SJSA1 (cell line): ENCODE data around the gene CLASP2. TPM values are rescaled to one million over a fixed set of nuclear protein-coding genes. Genes with fewer than 3 reads are reported as not detected.
A peak's percentile ranks its signal among the peaks of the same experiment; 100 is the strongest.

Source experiments
- DNase-seq, 2 experiments: peaks; one replicate each; pipeline ENCODE4 v3.0.0-alpha.2; 2015 to 2020; ENCODE audit warnings: low spot score in 2 of 2, low read depth in 1 of 2
- H3K27ac ChIP-seq: fragments of 250-450 bp; sonication (Bioruptor Pico); 2 replicates; pipeline ENCODE4 v1.5.1; 2020; ENCODE audit warnings: mild to moderate bottlenecking, moderate library complexity
- H3K27me3 ChIP-seq: fragments of 250-450 bp; sonication (Bioruptor Pico); replicated peaks from 2 replicates; pipeline ENCODE4 v1.5.1; 2020; ENCODE audit warnings: mild to moderate bottlenecking, moderate library complexity
- H3K36me3 ChIP-seq: fragments of 250-450 bp; sonication (Bioruptor Pico); 2 replicates; pipeline ENCODE4 v1.5.1; 2020; ENCODE audit warnings: mild to moderate bottlenecking
- H3K4me1 ChIP-seq: fragments of 250-450 bp; sonication (Bioruptor Pico); replicated peaks from 2 replicates; pipeline ENCODE4 v1.6.1; 2021; ENCODE audit warnings: mild to moderate bottlenecking
- H3K4me3 ChIP-seq: fragments of 250-450 bp; sonication (Bioruptor Pico); 2 replicates; pipeline ENCODE4 v1.5.1; 2020; ENCODE audit warnings: mild to moderate bottlenecking
- H3K9me3 ChIP-seq: fragments of 250-450 bp; sonication (Bioruptor Pico); replicated peaks from 2 replicates; pipeline ENCODE4 v1.5.1; 2020; ENCODE audit warnings: mild to moderate bottlenecking
- total RNA-seq: library from RNA; depleted of rRNA; stranded (reverse); fragments of >200 nt; shearing (Covaris generic); gene quantifications from 2 replicates; pipeline ENCODE4 v1.2.3, GENCODE V29; 2014

Gene CLASP2
- total RNA-seq, 1 experiment from 2014 or later = 51.2 TPM

- no peak for DNase-seq
- no peaks in the 10 kb centered on the region for H3K9me3 ChIP-seq
- no peaks in the 10 kb centered on the region; the same call in 1 of the 2 replicates for H3K36me3 ChIP-seq
- no peak overlapping the region for H3K4me3 ChIP-seq
- H3K4me1 ChIP-seq = peaks cover 10% of the 10 kb centered on the region
- no peaks in the 10 kb centered on the region for H3K27me3 ChIP-seq
- H3K27ac ChIP-seq = no peak overlapping the region
Measured at GRCh38 chr3:33644582-33644981, 73.5 kb downstream of the CLASP2 start.

- no peak overlapping the region for H3K4me3 ChIP-seq
- no peaks in the 10 kb centered on the region for H3K4me1 ChIP-seq
- no peaks in the 10 kb centered on the region for H3K27me3 ChIP-seq
- no peak overlapping the region for H3K27ac ChIP-seq
- no peaks in the 10 kb centered on the region for H3K9me3 ChIP-seq
- no peak for DNase-seq
- H3K36me3 ChIP-seq = no peaks in the 10 kb centered on the region; the same call in 1 of the 2 replicates
Measured at GRCh38 chr3:33642806-33643205, 75.2 kb downstream of the CLASP2 start.

- H3K36me3 ChIP-seq = no peaks in the 10 kb centered on the region; the same call in 1 of the 2 replicates
- no peaks in the 10 kb centered on the region for H3K27me3 ChIP-seq
- DNase-seq = no peak
- H3K9me3 ChIP-seq = no peaks in the 10 kb centered on the region
- no peak overlapping the region for H3K27ac ChIP-seq
- no peak overlapping the region for H3K4me3 ChIP-seq
- H3K4me1 ChIP-seq = no peaks in the 10 kb centered on the region
Measured at GRCh38 chr3:33639889-33640288, 78.2 kb downstream of the CLASP2 start.

GRCh38 chr3:33637482-33637881 is 80.6 kb downstream of the CLASP2 start:
- no peak for DNase-seq
- no peaks in the 10 kb centered on the region for H3K36me3 ChIP-seq
- H3K9me3 ChIP-seq = no peaks in the 10 kb centered on the region
- no peak overlapping the region for H3K27ac ChIP-seq
- H3K4me1 ChIP-seq = no peaks in the 10 kb centered on the region
- no peaks in the 10 kb centered on the region for H3K27me3 ChIP-seq
- H3K4me3 ChIP-seq = no peak overlapping the region

GRCh38 chr3:33636125-33636850 is 81.8 kb downstream of the CLASP2 start:
- Histone ChIP-seq H3K27ac (no peak overlapping the region), H3K4me1 (no peaks in the 10 kb centered on the region), H3K4me3 (no peak overlapping the region), H3K9me3 (no peaks in the 10 kb centered on the region), H3K27me3 (no peaks in the 10 kb centered on the region), H3K36me3 (no peaks in the 10 kb centered on the region)
- peak in 1 of 2 experiments; percentile 41 for DNase-seq

- no peak overlapping the region for H3K4me3 ChIP-seq
Measured at GRCh38 chr3:33634262-33634661, 83.8 kb downstream of the CLASP2 start.

GRCh38 chr3:33629219-33629618 is 88.8 kb downstream of the CLASP2 start:
- no peak for DNase-seq
- Histone ChIP-seq H3K27me3 (no peaks in the 10 kb centered on the region), H3K4me1 (no peaks in the 10 kb centered on the region), H3K36me3 (peaks cover 7% of the 10 kb centered on the region; the same call in 1 of the 2 replicates), H3K27ac (no peak overlapping the region), H3K9me3 (no peaks in the 10 kb centered on the region), H3K4me3 (no peak overlapping the region)

More at GRCh38 chr3:33634262-33634661, 83.8 kb downstream of the CLASP2 start:
- no peaks in the 10 kb centered on the region for H3K9me3 ChIP-seq
- no peaks in the 10 kb centered on the region for H3K27me3 ChIP-seq
- H3K4me1 ChIP-seq = no peaks in the 10 kb centered on the region
- DNase-seq = no peak
- no peaks in the 10 kb centered on the region for H3K36me3 ChIP-seq
- H3K27ac ChIP-seq = no peak overlapping the region

GRCh38 chr3:33624756-33625155 is 93.3 kb downstream of the CLASP2 start:
- no peaks in the 10 kb centered on the region for H3K9me3 ChIP-seq
- DNase-seq = no peak
- H3K27me3 ChIP-seq = no peaks in the 10 kb centered on the region
- H3K4me3 ChIP-seq = no peak overlapping the region
- H3K4me1 ChIP-seq = no peaks in the 10 kb centered on the region
- H3K36me3 ChIP-seq = peaks cover 7% of the 10 kb centered on the region
- H3K27ac ChIP-seq = no peak overlapping the region

- H3K27me3 ChIP-seq = no peaks in the 10 kb centered on the region
- no peaks in the 10 kb centered on the region for H3K4me1 ChIP-seq
- DNase-seq = no peak
- no peaks in the 10 kb centered on the region for H3K36me3 ChIP-seq
- no peak overlapping the region for H3K27ac ChIP-seq
- H3K4me3 ChIP-seq = no peak overlapping the region
- no peaks in the 10 kb centered on the region for H3K9me3 ChIP-seq
Measured at GRCh38 chr3:33613041-33613440, 105.0 kb downstream of the CLASP2 start.

GRCh38 chr3:33612607-33613006 is 105.4 kb downstream of the CLASP2 start:
- Histone ChIP-seq H3K27ac (no peak overlapping the region), H3K4me3 (no peak overlapping the region), H3K27me3 (no peaks in the 10 kb centered on the region), H3K9me3 (no peaks in the 10 kb centered on the region), H3K36me3 (no peaks in the 10 kb centered on the region), H3K4me1 (no peaks in the 10 kb centered on the region)
- no peak for DNase-seq

GRCh38 chr3:33602829-33603228 is 115.2 kb downstream of the CLASP2 start:
- Histone ChIP-seq H3K9me3 (no peaks in the 10 kb centered on the region), H3K36me3 (peaks cover 24% of the 10 kb centered on the region), H3K4me3 (no peak overlapping the region), H3K27me3 (no peaks in the 10 kb centered on the region), H3K27ac (no peak overlapping the region), H3K4me1 (no peaks in the 10 kb centered on the region)
- no peak for DNase-seq

- no peaks in the 10 kb centered on the region for H3K27me3 ChIP-seq
- H3K36me3 ChIP-seq = peaks cover 4% of the 10 kb centered on the region
- DNase-seq = no peak
Measured at GRCh38 chr3:33597257-33597689, 120.8 kb downstream of the CLASP2 start.

GRCh38 chr3:33592999-33593398 is 125.1 kb downstream of the CLASP2 start:
- Histone ChIP-seq H3K36me3 (no peaks in the 10 kb centered on the region), H3K4me1 (no peaks in the 10 kb centered on the region), H3K9me3 (no peaks in the 10 kb centered on the region), H3K27me3 (no peaks in the 10 kb centered on the region), H3K4me3 (no peak overlapping the region), H3K27ac (no peak overlapping the region)
- no peak for DNase-seq

More at GRCh38 chr3:33597257-33597689, 120.8 kb downstream of the CLASP2 start:
- Histone ChIP-seq H3K27ac (no peak overlapping the region), H3K9me3 (no peaks in the 10 kb centered on the region), H3K4me1 (no peaks in the 10 kb centered on the region), H3K4me3 (no peak overlapping the region)

- H3K27me3 ChIP-seq = no peaks in the 10 kb centered on the region
- H3K36me3 ChIP-seq = no peaks in the 10 kb centered on the region
- H3K9me3 ChIP-seq = no peaks in the 10 kb centered on the region
- H3K27ac ChIP-seq = no peak overlapping the region
- no peaks in the 10 kb centered on the region for H3K4me1 ChIP-seq
- no peak for DNase-seq
- H3K4me3 ChIP-seq = no peak overlapping the region
Measured at GRCh38 chr3:33590541-33590940, 127.5 kb downstream of the CLASP2 start.

- DNase-seq = no peak
- H3K27ac ChIP-seq = no peak overlapping the region
- H3K4me1 ChIP-seq = no peaks in the 10 kb centered on the region
- H3K36me3 ChIP-seq = no peaks in the 10 kb centered on the region
- H3K9me3 ChIP-seq = no peaks in the 10 kb centered on the region
- H3K27me3 ChIP-seq = no peaks in the 10 kb centered on the region
- H3K4me3 ChIP-seq = no peak overlapping the region
Measured at GRCh38 chr3:33586402-33586801, 131.7 kb downstream of the CLASP2 start.
